CD1c-positive myeloid dendritic cell (primary cell): ENCODE results near the gene RNF166.

ENCODE experiments used
- DNase-seq: peaks from one replicate; pipeline ENCODE4 v3.0.0-alpha.2; 2016; ENCODE audit errors: extremely low spot score

Gene RNF166

DNA sequence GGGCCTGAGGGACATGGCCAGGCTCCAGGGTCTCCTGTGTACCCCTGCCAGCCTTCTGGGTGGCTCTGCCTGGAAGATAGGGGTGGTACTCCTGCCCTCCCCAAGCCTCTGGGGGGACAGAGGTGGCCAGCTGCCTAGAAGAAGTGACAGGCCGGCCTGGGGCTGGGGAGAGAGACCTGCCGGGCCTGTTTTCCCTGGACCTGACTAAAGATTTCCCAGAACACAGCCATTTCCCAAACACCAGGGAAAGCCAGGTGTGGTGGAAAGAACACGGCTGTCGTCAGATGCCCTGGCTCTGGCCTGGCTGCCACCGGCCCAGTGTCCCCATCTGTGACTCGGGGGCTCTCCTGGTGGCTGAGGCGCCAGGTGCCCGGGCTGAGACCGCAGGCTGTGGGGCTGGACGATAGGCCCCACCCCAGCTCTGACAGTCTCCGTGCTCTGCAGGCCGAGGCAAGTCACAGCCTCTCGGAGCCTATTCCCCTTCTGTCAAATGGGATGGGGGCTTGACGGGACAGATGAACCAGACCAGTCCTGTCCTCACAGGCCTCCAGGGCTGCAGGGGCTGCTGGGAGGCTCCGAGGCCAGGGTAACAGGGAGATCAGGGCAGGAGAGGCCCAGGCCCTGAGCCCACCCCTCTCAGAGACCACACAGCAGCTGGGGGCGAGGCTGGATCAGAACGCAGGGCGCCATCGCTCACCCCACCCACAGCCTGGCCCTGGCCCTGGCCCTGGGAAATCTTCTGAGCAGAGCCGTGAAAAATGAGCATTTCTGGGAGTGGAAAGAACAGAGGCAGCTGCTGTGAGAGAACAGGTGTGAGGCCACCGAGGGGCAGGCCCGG, 33.1 kb upstream of the RNF166 start:
- DNase-seq, result no peak

DNA sequence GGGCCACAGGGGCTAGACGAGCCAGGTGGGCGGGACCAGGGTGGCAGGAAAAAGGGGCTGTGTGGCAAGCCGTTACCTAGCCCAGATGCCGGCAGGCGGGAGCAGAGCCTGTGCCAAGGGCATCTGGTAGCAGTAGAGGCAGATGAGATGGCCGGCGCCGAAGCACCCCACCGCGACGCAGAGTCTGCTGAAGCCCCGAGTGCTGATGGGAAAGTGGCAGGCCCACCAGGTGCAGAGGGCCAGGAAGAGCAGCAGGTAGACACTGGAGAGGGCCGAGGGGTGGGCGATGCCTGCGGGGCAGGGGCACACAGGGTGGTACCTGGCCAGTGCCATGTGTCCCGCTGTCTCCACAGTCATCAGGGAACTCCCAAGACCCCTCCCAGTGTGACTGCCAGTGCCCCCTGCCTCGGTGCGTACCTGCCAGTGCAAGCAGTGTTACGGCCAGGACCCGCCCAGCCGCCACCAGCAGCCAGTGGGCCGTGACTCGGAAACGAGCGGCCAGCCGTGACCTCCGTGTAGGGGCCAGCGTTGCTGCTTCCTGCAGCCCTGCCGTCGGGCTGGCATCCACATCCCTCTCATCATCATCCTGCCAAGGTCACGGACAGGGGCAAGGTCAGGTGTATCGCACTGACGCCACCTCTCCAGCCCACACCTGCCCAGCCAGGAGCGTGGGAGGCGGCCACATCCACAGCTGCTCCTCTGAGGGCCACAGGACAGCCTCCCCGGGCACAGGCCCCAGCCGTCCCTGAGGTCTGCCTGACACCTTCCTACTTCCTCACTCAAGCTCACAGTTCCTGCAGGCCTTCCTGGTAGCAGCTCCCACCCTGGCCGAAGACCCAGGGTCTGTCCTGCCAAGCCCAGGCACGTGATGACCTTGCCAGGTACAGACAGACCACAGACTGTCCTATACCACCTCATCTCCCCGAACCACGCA, 32.2 kb upstream of the RNF166 start:
- no peak for DNase-seq

DNA sequence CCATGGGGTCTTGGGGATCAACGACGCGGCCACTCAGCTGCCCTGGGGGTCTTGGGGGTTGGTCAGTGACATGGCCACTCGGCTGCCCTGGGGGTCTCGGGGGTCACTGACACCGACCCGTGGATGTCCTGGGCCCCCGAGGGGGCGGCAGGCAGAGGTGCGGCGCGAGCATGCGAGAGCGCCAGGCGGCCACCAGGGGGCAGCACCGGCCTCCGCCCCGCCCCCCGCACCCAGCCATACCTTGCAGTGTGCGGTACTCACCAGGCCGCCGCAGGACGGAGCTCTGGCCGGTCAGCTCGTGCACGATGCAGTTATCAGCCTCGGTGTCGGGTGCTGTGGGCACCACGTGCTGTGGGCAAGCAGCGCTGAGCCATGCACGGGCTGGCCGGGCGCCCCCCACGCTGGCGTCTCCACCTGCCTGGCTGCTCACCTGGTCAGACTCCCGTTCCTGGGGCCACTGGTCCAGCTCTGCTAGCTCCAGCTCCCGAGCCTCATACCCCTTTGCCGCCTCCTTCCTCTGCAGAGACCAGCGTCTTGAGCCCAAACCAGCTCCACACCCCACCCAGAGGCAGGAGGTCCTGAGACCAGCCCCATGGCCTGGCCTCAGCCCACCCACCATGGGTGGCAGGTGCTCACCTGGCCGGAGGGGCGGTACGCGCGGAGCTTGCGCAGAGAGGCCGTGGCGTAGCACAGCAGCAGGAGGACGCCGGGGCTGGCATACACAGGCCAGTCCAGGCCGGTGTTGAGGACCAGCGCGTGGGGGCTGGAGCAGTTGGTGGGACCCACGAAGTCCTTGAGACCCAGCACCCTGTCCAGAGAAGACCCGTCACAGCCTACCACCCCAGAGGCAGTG, 31.3 kb upstream of the RNF166 start:
- DNase-seq, result peak; percentile 74

GRCh38 chr16:88736496-88736895, 30.3 kb upstream of the RNF166 start:
- no peak for DNase-seq

- DNase-seq, result no peak
Measured at GRCh38 chr16:88736088-88736487, 29.9 kb upstream of the RNF166 start.

- no peak for DNase-seq
Measured at GRCh38 chr16:88735616-88736015, 29.4 kb upstream of the RNF166 start.

- no peak for DNase-seq
Measured at GRCh38 chr16:88735121-88735520, 28.9 kb upstream of the RNF166 start.

GRCh38 chr16:88734361-88734728, 28.1 kb upstream of the RNF166 start:
- no peak for DNase-seq

GRCh38 chr16:88733630-88734360, 27.6 kb upstream of the RNF166 start:
- DNase-seq, result no peak

- DNase-seq, result no peak
Measured at GRCh38 chr16:88732961-88733294, 26.7 kb upstream of the RNF166 start.

DNA sequence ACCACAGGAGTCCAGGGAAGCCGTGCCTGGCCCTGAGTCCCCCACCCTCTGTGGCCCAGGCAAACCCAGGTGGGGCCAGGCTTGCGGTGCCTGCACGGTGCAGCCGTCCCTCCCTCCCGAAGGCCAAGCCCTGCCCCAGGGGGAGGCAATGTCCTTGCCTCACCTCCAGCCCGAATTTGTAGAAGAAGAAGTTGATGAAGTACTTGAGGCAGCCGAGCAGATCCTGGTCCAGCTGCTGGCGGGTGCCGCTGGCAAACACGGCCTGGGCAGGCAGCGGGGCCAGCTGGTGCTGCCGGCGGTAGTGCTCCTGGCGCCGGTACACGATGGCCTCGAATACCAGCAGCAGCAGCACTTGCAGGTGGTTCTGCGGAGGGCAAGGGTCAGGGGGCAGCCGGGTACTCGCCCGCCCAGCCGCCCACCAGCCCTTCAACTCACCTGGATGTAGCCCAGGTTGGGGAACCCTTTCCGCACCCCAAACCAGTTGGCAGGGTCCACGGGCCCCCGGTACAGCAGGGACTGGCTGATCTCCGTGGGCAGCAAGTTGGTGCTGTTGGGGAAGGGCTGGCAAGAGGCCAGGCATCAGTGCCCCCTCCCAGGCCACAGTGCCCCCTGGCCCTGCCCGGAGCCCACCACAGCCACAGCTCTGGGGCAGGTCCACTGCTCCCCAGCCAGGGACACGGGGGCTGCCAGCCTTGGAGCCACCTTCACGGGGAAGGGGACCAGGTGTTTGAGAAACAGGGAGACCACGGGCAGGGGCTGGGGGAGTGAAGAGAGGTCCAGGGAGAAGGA, 26.2 kb upstream of the RNF166 start:
- no peak for DNase-seq

DNA sequence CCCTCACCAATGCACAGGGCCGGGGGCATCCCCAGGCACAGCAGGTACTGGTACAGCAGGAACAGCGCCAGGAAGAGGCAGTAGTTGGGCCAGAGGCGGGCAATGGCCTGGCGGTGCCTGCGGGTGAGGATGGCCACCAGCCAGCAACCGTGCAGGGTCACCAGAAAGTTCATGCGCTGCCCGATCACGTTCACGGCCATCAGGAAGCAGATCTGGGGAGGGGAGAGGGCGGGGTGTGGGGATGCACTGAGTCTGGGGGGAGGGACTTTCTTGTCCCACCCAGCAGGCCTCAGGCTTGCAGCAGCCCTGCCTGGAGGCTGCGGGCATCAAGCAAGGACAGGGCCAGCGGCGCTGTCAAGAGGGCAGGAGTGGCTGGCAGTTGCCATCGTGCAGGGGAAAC, 25.5 kb upstream of the RNF166 start:
- DNase-seq, result no peak

DNA sequence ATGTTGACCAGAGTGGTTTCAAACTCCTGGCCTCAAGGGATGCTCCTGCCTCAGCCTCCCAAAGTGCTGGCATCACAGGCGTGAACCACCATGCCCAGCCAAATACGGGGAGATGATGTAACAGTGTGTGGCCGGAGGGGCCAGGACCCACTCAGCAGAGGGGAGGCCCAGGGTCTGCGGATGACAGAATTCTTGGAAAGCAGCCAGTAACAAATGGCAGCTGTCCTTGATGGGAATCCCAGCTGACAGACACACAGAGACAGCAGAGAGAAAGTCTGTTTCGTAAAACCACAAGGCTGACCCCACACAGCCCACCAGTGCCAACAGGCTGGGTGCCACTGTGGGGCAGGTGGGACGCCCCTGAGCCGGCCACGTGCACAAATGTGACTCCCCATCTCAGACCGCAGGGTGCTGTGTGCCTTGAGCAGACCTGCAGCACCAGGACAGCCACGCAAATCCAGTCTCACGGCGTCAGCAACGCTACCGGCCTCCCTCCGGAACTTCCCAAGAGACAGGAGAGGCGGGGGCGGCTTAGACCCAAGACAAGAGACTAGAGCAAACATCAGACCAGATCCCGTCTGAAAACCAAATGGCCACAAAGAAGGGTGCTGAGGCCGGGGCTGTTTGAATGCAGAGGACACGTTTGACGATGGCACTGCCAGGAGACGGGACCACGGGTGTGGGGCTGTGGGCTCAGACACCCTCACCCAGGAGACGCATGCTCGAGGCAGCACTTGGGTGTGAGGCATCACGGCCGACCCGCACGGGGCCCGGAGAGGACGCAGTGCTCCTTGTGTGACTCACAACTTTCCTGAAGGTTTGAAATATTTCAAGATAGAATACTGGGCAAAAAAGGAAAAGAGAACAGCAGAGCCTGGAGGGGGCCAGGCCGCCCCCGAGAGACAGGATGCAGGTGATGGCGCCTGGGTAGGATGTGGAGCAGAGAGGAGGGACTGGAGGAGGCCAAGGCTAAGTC, 24.7 kb upstream of the RNF166 start:
- no peak for DNase-seq

GRCh38 chr16:88727871-88728270, 21.7 kb upstream of the RNF166 start:
- no peak for DNase-seq

DNA sequence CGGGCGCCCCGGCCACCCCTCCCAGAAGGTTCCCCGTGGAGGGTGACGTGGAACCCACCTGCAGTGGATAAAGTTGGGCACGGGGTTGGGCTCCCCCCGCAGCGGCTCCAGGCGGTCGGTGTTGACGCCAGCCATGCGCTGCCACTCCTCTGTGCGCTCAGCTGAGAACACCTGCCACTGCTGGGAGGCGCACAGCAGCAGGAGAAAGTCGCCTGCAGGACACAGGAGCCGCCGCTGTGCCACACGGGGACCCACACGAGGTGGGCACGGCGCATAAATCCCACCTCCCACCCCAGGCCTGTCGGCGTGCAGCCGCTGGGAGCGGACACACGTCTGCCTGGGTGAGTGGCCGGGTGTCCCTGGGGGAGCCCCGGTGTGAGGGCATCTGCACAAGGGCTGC, 20.8 kb upstream of the RNF166 start:
- no peak for DNase-seq

GRCh38 chr16:88726408-88726749, 20.2 kb upstream of the RNF166 start:
- no peak for DNase-seq

- DNase-seq, result no peak
Measured at GRCh38 chr16:88725609-88726407, 19.6 kb upstream of the RNF166 start.

- DNase-seq, result no peak
Measured at GRCh38 chr16:88724855-88725555, 18.8 kb upstream of the RNF166 start.
